Measurements from ENCODE around the gene CAMK1G.

CAMK1G gene

GRCh38 chr1:209598227-209598626 lies 14.7 kb downstream of the CAMK1G start:
- no peaks in the 10 kb centered on the region for H3K9me3 ChIP-seq
- H3K4me1 ChIP-seq: no peaks in the 10 kb centered on the region
- H3K27me3 ChIP-seq (ENCODE audit: low read depth): peaks cover 8% of the 10 kb centered on the region
- in situ Hi-C loops (cut with MboI; ENCODE audit: low sequenced_read_pairs): no loop called here
- no peaks in the 10 kb centered on the region for H3K36me3 ChIP-seq (replicated peaks)
- DNase-seq (ENCODE audit: low spot score in 2 of 2): no peak
- no peak overlapping the region for H3K4me3 ChIP-seq

- Histone ChIP-seq H3K9me3 (no peaks in the 10 kb centered on the region), H3K4me1 (no peaks in the 10 kb centered on the region), H3K4me3 (no peak overlapping the region), H3K36me3 (replicated peaks) (no peaks in the 10 kb centered on the region), H3K27me3 (ENCODE audit: low read depth) (peaks cover 8% of the 10 kb centered on the region)
- DNase-seq (ENCODE audit: low spot score in 2 of 2): no peak
- in situ Hi-C loops (cut with MboI; ENCODE audit: low sequenced_read_pairs): no loop called here
These were observed 17.0 kb downstream of the CAMK1G start for GRCh38 chr1:209600541-209600940.

GRCh38 chr1:209601809-209602657 lies 18.5 kb downstream of the CAMK1G start:
- H3K4me1 ChIP-seq: no peaks in the 10 kb centered on the region
- in situ Hi-C loops (cut with MboI; ENCODE audit: low sequenced_read_pairs): no loop called here
- peak in 1 of 2 experiments; percentile 17 for DNase-seq (ENCODE audit: low spot score in 2 of 2)
- 0 out of 2 replicates have a peak, but pooled peaks cover 2% of the 10 kb centered on the region for H3K27me3 ChIP-seq (ENCODE audit: low read depth)
- H3K9me3 ChIP-seq: no peaks in the 10 kb centered on the region
- H3K36me3 ChIP-seq (replicated peaks): no peaks in the 10 kb centered on the region
- H3K4me3 ChIP-seq: no peak overlapping the region

- 0 out of 2 replicates have a peak, but pooled peaks cover 2% of the 10 kb centered on the region for H3K27me3 ChIP-seq (ENCODE audit: low read depth)
- no peaks in the 10 kb centered on the region for H3K36me3 ChIP-seq (replicated peaks)
- in situ Hi-C loops (cut with MboI; ENCODE audit: low sequenced_read_pairs): no loop called here
- H3K4me1 ChIP-seq: no peaks in the 10 kb centered on the region
- H3K4me3 ChIP-seq: no peak overlapping the region
- no peak for DNase-seq (ENCODE audit: low spot score in 2 of 2)
- H3K9me3 ChIP-seq: no peaks in the 10 kb centered on the region
These were observed 20.4 kb downstream of the CAMK1G start for GRCh38 chr1:209603877-209604276.

GRCh38 chr1:209607102-209607794 lies 23.7 kb downstream of the CAMK1G start:
- no peaks in the 10 kb centered on the region for H3K9me3 ChIP-seq
- no peak overlapping the region for H3K4me3 ChIP-seq
- no peak for DNase-seq (ENCODE audit: low spot score in 2 of 2)
- H3K36me3 ChIP-seq (replicated peaks): no peaks in the 10 kb centered on the region
- in situ Hi-C loops (cut with MboI; ENCODE audit: low sequenced_read_pairs): no loop called here
- no peaks in the 10 kb centered on the region for H3K4me1 ChIP-seq
- H3K27me3 ChIP-seq (ENCODE audit: low read depth): peaks cover 3% of the 10 kb centered on the region; the same call in 1 of the 2 replicates

- in situ Hi-C loops (cut with MboI; ENCODE audit: low sequenced_read_pairs): no loop called here
- H3K4me3 ChIP-seq: no peak overlapping the region
- no peaks in the 10 kb centered on the region for H3K36me3 ChIP-seq (replicated peaks)
- no peaks in the 10 kb centered on the region for H3K4me1 ChIP-seq
- H3K9me3 ChIP-seq: no peaks in the 10 kb centered on the region
- peaks cover 3% of the 10 kb centered on the region; the same call in 1 of the 2 replicates for H3K27me3 ChIP-seq (ENCODE audit: low read depth)
- DNase-seq (ENCODE audit: low spot score in 2 of 2): no peak
These were observed 24.3 kb downstream of the CAMK1G start for GRCh38 chr1:209607795-209608178.

GRCh38 chr1:209609041-209609790 lies 25.7 kb downstream of the CAMK1G start:
- peaks cover 3% of the 10 kb centered on the region; the same call in 1 of the 2 replicates for H3K27me3 ChIP-seq (ENCODE audit: low read depth)
- H3K4me1 ChIP-seq: no peaks in the 10 kb centered on the region
- H3K9me3 ChIP-seq: no peaks in the 10 kb centered on the region
- H3K36me3 ChIP-seq (replicated peaks): no peaks in the 10 kb centered on the region
- in situ Hi-C loops (cut with MboI; ENCODE audit: low sequenced_read_pairs): no loop called here
- no peak overlapping the region for H3K4me3 ChIP-seq
- no peak for DNase-seq (ENCODE audit: low spot score in 2 of 2)

GRCh38 chr1:209609791-209610630 lies 26.5 kb downstream of the CAMK1G start:
- in situ Hi-C loops (cut with MboI; ENCODE audit: low sequenced_read_pairs): no loop called here
- DNase-seq (ENCODE audit: low spot score in 2 of 2): no peak
- H3K9me3 ChIP-seq: no peaks in the 10 kb centered on the region
- peaks cover 3% of the 10 kb centered on the region; the same call in 1 of the 2 replicates for H3K27me3 ChIP-seq (ENCODE audit: low read depth)
- no peaks in the 10 kb centered on the region for H3K4me1 ChIP-seq
- no peaks in the 10 kb centered on the region for H3K36me3 ChIP-seq (replicated peaks)
- H3K4me3 ChIP-seq: no peak overlapping the region

- no peak for DNase-seq (ENCODE audit: low spot score in 2 of 2)
- Histone ChIP-seq H3K27me3 (ENCODE audit: low read depth) (peaks cover 3% of the 10 kb centered on the region; the same call in 1 of the 2 replicates), H3K4me1 (no peaks in the 10 kb centered on the region)
These were observed 27.1 kb downstream of the CAMK1G start for GRCh38 chr1:209610631-209610905.

GRCh38 chr1:209611771-209612570 lies 28.5 kb downstream of the CAMK1G start:
- no peak for DNase-seq (ENCODE audit: low spot score in 2 of 2)
- H3K27me3 ChIP-seq (ENCODE audit: low read depth): peaks cover 3% of the 10 kb centered on the region; the same call in 1 of the 2 replicates
- in situ Hi-C loops (cut with MboI; ENCODE audit: low sequenced_read_pairs): no loop called here
- H3K4me1 ChIP-seq: no peaks in the 10 kb centered on the region
- no peaks in the 10 kb centered on the region for H3K9me3 ChIP-seq
- no peak overlapping the region for H3K4me3 ChIP-seq
- H3K36me3 ChIP-seq (replicated peaks): no peaks in the 10 kb centered on the region

More at GRCh38 chr1:209610631-209610905, 27.1 kb downstream of the CAMK1G start:
- no peaks in the 10 kb centered on the region for H3K9me3 ChIP-seq
- H3K4me3 ChIP-seq: no peak overlapping the region
- in situ Hi-C loops (cut with MboI; ENCODE audit: low sequenced_read_pairs): no loop called here
- no peaks in the 10 kb centered on the region for H3K36me3 ChIP-seq (replicated peaks)

- Histone ChIP-seq H3K36me3 (replicated peaks) (no peaks in the 10 kb centered on the region), H3K9me3 (no peaks in the 10 kb centered on the region), H3K4me3 (no peak overlapping the region), H3K27me3 (ENCODE audit: low read depth) (peaks cover 3% of the 10 kb centered on the region; the same call in 1 of the 2 replicates), H3K4me1 (no peaks in the 10 kb centered on the region)
- DNase-seq (ENCODE audit: low spot score in 2 of 2): no peak
- in situ Hi-C loops (cut with MboI; ENCODE audit: low sequenced_read_pairs): no loop called here
These were observed 29.3 kb downstream of the CAMK1G start for GRCh38 chr1:209612646-209613399.
